Rectal smooth muscle tissue (tissue), 1 donor: Measurements from ENCODE around the gene TRPM5.

Source experiments
- H3K27ac ChIP-seq: one replicate; pipeline ENCODE4 v1.7.0; 2013; ENCODE audit warnings: low read depth, low read length, inconsistent platforms
- H3K27me3 ChIP-seq: one replicate; pipeline ENCODE4 v1.7.0; 2013; ENCODE audit warnings: low read length; ENCODE audit not compliant: control insufficient read depth, insufficient read depth
- H3K36me3 ChIP-seq: one replicate; pipeline ENCODE4 v1.7.0; 2013; ENCODE audit warnings: low read length; ENCODE audit not compliant: control insufficient read depth, insufficient read depth
- H3K4me1 ChIP-seq: one replicate; pipeline ENCODE4 v1.7.0; 2013; ENCODE audit warnings: low read length; ENCODE audit not compliant: control insufficient read depth, insufficient read depth
- H3K4me3 ChIP-seq: one replicate; pipeline ENCODE4 v1.7.0; 2013; ENCODE audit warnings: low read length
- H3K9ac ChIP-seq: one replicate; pipeline ENCODE4 v1.7.0; 2013; ENCODE audit warnings: low read length

TRPM5 gene

GRCh38 chr11:2417856-2418692, 26.2 kb downstream of the TRPM5 start:
- Histone ChIP-seq H3K27ac (no peak overlapping the region), H3K27me3 (no peaks in the 10 kb centered on the region), H3K4me3 (no peak overlapping the region), H3K36me3 (no peaks in the 10 kb centered on the region), H3K9ac (no peak overlapping the region), H3K4me1 (peaks cover 2% of the 10 kb centered on the region)

- H3K4me3 ChIP-seq: no peak overlapping the region
- no peaks in the 10 kb centered on the region for H3K36me3 ChIP-seq
- no peak overlapping the region for H3K27ac ChIP-seq
- H3K9ac ChIP-seq: no peak overlapping the region
- H3K4me1 ChIP-seq: peaks cover 2% of the 10 kb centered on the region
- H3K27me3 ChIP-seq: no peaks in the 10 kb centered on the region
Measured at GRCh38 chr11:2416765-2417164, 27.5 kb downstream of the TRPM5 start.

- Histone ChIP-seq H3K4me3 (no peak overlapping the region), H3K36me3 (no peaks in the 10 kb centered on the region), H3K27me3 (no peaks in the 10 kb centered on the region), H3K4me1 (peaks cover 2% of the 10 kb centered on the region), H3K27ac (no peak overlapping the region), H3K9ac (no peak overlapping the region)
Measured at GRCh38 chr11:2415601-2416380, 28.5 kb downstream of the TRPM5 start.

GRCh38 chr11:2415171-2415570, 29.1 kb downstream of the TRPM5 start:
- no peak overlapping the region for H3K9ac ChIP-seq
- H3K27me3 ChIP-seq: no peaks in the 10 kb centered on the region
- no peaks in the 10 kb centered on the region for H3K36me3 ChIP-seq
- H3K27ac ChIP-seq: no peak overlapping the region
- H3K4me1 ChIP-seq: no peaks in the 10 kb centered on the region
- no peak overlapping the region for H3K4me3 ChIP-seq

- Histone ChIP-seq H3K9ac (no peak overlapping the region), H3K27me3 (no peaks in the 10 kb centered on the region), H3K27ac (no peak overlapping the region), H3K4me3 (no peak overlapping the region), H3K4me1 (peaks cover under 1% of the 10 kb centered on the region), H3K36me3 (no peaks in the 10 kb centered on the region)
Measured at GRCh38 chr11:2414616-2415015, 29.7 kb downstream of the TRPM5 start.

GRCh38 chr11:2413742-2414579, 30.4 kb downstream of the TRPM5 start:
- Histone ChIP-seq H3K4me3 (no peak overlapping the region), H3K4me1 (peaks cover 4% of the 10 kb centered on the region), H3K36me3 (no peaks in the 10 kb centered on the region), H3K27ac (no peak overlapping the region), H3K9ac (no peak overlapping the region), H3K27me3 (no peaks in the 10 kb centered on the region)

- Histone ChIP-seq H3K4me3 (no peak overlapping the region), H3K27me3 (peaks cover 2% of the 10 kb centered on the region), H3K36me3 (no peaks in the 10 kb centered on the region), H3K9ac (no peak overlapping the region), H3K27ac (no peak overlapping the region), H3K4me1 (peaks cover 4% of the 10 kb centered on the region)
Measured at GRCh38 chr11:2412323-2412722, 32.0 kb downstream of the TRPM5 start.

GRCh38 chr11:2411446-2412305, 32.6 kb downstream of the TRPM5 start:
- Histone ChIP-seq H3K27me3 (peaks cover 2% of the 10 kb centered on the region), H3K36me3 (no peaks in the 10 kb centered on the region), H3K9ac (no peak overlapping the region), H3K27ac (no peak overlapping the region), H3K4me3 (no peak overlapping the region), H3K4me1 (peaks cover 4% of the 10 kb centered on the region)

GRCh38 chr11:2410616-2411015, 33.7 kb downstream of the TRPM5 start:
- H3K27ac ChIP-seq: no peak overlapping the region
- H3K9ac ChIP-seq: no peak overlapping the region
- H3K4me1 ChIP-seq: peaks cover 4% of the 10 kb centered on the region
- no peak overlapping the region for H3K4me3 ChIP-seq
- H3K36me3 ChIP-seq: no peaks in the 10 kb centered on the region
- H3K27me3 ChIP-seq: peaks cover 2% of the 10 kb centered on the region

GRCh38 chr11:2409611-2410468, 34.5 kb downstream of the TRPM5 start:
- no peak overlapping the region for H3K9ac ChIP-seq
- peaks cover 2% of the 10 kb centered on the region for H3K27me3 ChIP-seq
- H3K36me3 ChIP-seq: no peaks in the 10 kb centered on the region
- no peak overlapping the region for H3K4me3 ChIP-seq
- peaks cover 4% of the 10 kb centered on the region for H3K4me1 ChIP-seq
- peak overlapping the region; percentile 30 for H3K27ac ChIP-seq

- Histone ChIP-seq H3K4me1 (peaks cover 4% of the 10 kb centered on the region), H3K36me3 (no peaks in the 10 kb centered on the region), H3K27me3 (peaks cover 2% of the 10 kb centered on the region), H3K27ac (peak overlapping the region; percentile 30), H3K4me3 (no peak overlapping the region), H3K9ac (no peak overlapping the region)
Measured at GRCh38 chr11:2409126-2409525, 35.2 kb downstream of the TRPM5 start.
